Thoracic aorta (tissue), 2 donors: ENCODE data around the gene MYRF. TPM values are rescaled to one million over a fixed set of nuclear protein-coding genes. Genes with fewer than 3 reads are reported as not detected.

ENCODE experiments used
- ATAC-seq: fragments of 150-250 bp; one replicate; pipeline ENCODE4 v1.8.0; 2017; ENCODE audit warnings: low read depth; ENCODE audit not compliant: insufficient number of reproducible peaks, low FRiP score
- DNase-seq: peaks from one replicate; pipeline ENCODE4 v3.0.0-alpha.2; 2020; ENCODE audit warnings: low spot score
- H3K27ac ChIP-seq, 2 donors: fragments of 200-600 bp; sonication (generic); 1 replicate in 1 of 2; 2 replicates in 1 of 2; pipeline ENCODE4 v1.5.1; 2016; ENCODE audit warnings: mild to moderate bottlenecking in 2 of 2, moderate library complexity in 2 of 2
- H3K27me3 ChIP-seq: fragments of 200-600 bp; sonication (generic); replicated peaks from 2 replicates; pipeline ENCODE4 v1.6.0; 2016; ENCODE audit warnings: mild to moderate bottlenecking; ENCODE audit not compliant: insufficient read depth
- H3K36me3 ChIP-seq: fragments of 200-600 bp; sonication (generic); one replicate; pipeline ENCODE4 v1.5.1; 2016
- H3K4me1 ChIP-seq, 2 donors: fragments of 200-600 bp; sonication (generic); 1 replicate in 1 of 2; 2 replicates in 1 of 2; pipeline versions ENCODE4 v1.5.1 to v1.6.0; 2016; ENCODE audit warnings: low read depth in 2 of 2, mild to moderate bottlenecking in 1 of 2; ENCODE audit not compliant: control insufficient read depth in 1 of 2
- H3K4me3 ChIP-seq: fragments of 200-600 bp; sonication (generic); 2 replicates; pipeline ENCODE4 v1.5.1; 2016; ENCODE audit warnings: mild to moderate bottlenecking
- H3K9me3 ChIP-seq: fragments of 200-600 bp; sonication (generic); 2 replicates; pipeline ENCODE4 v1.5.1; 2016
- total RNA-seq, 2 donors: library from RNA; depleted of rRNA; stranded (reverse); fragments of >200 nt; gene quantifications; one replicate each; pipeline versions ENCODE4 v1.1.0 to v1.2.3, GENCODE V29; 2016
- TF ChIP-seq, protein P1 (sequence below): fragments of 200-600 bp; sonication (generic); IDR thresholded peaks from one replicate; pipeline ENCODE4 v1.5.1; 2019; ENCODE audit warnings: antibody characterized with exemption

MYRF gene
- total RNA-seq, 2 donors from 2014 or later, result 5.1 TPM; not detected in 1

DNA sequence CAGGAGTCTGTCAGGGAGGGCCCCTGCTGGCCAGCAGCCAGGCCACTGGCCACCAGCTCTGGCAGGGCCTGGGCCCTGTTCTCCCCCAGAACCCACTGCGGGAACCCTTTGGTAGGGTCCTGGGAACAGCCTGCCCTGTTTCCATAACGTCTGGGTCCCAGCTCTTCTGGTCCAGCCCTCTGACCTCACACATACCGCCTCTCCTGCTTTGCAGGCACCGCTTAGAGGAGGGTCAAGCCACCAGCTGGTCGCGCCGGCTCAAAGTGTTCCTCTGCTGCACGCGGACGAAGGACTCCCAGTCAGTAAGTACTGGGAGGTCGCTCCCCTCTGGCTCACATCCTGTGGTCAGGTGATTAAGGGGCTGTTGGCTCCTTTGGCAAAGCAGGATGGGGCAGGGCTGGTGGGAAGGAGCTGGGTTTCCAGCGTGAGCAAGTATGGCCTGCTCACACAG, 26.6 kb upstream of the MYRF start:
- no peaks in the 10 kb centered on the region for H3K4me1 ChIP-seq
- TF ChIP-seq, protein P1, sequence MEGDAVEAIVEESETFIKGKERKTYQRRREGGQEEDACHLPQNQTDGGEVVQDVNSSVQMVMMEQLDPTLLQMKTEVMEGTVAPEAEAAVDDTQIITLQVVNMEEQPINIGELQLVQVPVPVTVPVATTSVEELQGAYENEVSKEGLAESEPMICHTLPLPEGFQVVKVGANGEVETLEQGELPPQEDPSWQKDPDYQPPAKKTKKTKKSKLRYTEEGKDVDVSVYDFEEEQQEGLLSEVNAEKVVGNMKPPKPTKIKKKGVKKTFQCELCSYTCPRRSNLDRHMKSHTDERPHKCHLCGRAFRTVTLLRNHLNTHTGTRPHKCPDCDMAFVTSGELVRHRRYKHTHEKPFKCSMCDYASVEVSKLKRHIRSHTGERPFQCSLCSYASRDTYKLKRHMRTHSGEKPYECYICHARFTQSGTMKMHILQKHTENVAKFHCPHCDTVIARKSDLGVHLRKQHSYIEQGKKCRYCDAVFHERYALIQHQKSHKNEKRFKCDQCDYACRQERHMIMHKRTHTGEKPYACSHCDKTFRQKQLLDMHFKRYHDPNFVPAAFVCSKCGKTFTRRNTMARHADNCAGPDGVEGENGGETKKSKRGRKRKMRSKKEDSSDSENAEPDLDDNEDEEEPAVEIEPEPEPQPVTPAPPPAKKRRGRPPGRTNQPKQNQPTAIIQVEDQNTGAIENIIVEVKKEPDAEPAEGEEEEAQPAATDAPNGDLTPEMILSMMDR, result no peak
- no peaks in the 10 kb centered on the region for H3K27me3 ChIP-seq
- no peaks in the 10 kb centered on the region for H3K36me3 ChIP-seq
- H3K4me3 ChIP-seq, result no peak overlapping the region
- no peak for ATAC-seq
- H3K9me3 ChIP-seq, result no peaks in the 10 kb centered on the region
- H3K27ac ChIP-seq, result no peak overlapping the region
- DNase-seq, result no peak

DNA sequence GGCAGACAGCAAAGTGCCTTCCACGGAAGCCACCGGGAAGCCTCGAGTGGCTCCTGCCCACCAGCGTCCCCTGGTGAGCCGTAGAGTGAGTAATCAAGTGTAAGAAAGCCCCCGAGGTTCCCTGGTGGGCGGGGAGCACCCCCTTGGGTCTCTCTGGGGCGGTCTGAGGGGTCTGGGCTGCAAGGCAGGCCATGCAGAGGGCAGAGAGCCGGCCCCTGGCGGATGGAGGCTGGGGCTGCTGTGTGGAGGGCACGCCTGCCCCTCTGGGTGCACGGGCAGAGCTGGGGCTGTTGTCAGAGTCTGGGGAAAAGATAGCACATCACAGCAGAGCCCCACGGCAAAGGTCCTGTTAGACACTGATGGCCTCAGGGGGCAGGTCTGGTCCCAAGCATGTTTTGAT, 25.7 kb upstream of the MYRF start:
- H3K4me1 ChIP-seq, result no peaks in the 10 kb centered on the region
- DNase-seq, result no peak
- H3K36me3 ChIP-seq, result no peaks in the 10 kb centered on the region
- ATAC-seq, result no peak
- H3K9me3 ChIP-seq, result no peaks in the 10 kb centered on the region
- H3K27me3 ChIP-seq, result no peaks in the 10 kb centered on the region
- H3K27ac ChIP-seq, result no peak overlapping the region
- no peak overlapping the region for H3K4me3 ChIP-seq
- TF ChIP-seq, protein P1, result no peak

GRCh38 chr11:61727401-61727811, 25.0 kb upstream of the MYRF start:
- Histone ChIP-seq H3K27ac (no peak overlapping the region), H3K36me3 (no peaks in the 10 kb centered on the region), H3K27me3 (no peaks in the 10 kb centered on the region), H3K9me3 (no peaks in the 10 kb centered on the region), H3K4me1 (peaks cover 0 to under 1% of the 10 kb centered on the region in 2 donors), H3K4me3 (no peak overlapping the region)
- DNase-seq, result no peak
- no peak for ATAC-seq
- TF ChIP-seq, protein P1, result no peak

GRCh38 chr11:61728066-61728939, 24.1 kb upstream of the MYRF start:
- Histone ChIP-seq H3K36me3 (no peaks in the 10 kb centered on the region), H3K9me3 (no peaks in the 10 kb centered on the region), H3K4me1 (peaks cover 0 to 10% of the 10 kb centered on the region in 2 donors), H3K27me3 (no peaks in the 10 kb centered on the region), H3K4me3 (no peak overlapping the region), H3K27ac (no peak overlapping the region)
- DNase-seq (no peak), ATAC-seq (no peak)
- TF ChIP-seq, protein P1, result no peak

DNA sequence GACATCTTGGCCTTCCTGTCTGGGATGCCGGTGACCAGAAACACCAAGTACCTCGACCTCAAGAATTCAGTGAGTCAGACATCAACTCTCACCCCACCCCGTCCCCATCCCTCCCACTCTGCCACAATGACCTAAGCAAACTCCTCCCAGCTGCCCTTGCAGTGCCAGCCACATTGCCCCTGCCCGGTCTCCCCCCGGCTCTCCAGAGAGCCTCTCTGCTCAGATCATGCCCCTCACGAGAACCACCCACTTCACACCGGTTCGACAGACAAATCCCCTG, 23.6 kb upstream of the MYRF start:
- Histone ChIP-seq H3K4me1 (peaks cover 0 to 10% of the 10 kb centered on the region in 2 donors), H3K4me3 (no peak overlapping the region), H3K27ac (no peak overlapping the region), H3K9me3 (no peaks in the 10 kb centered on the region), H3K27me3 (no peaks in the 10 kb centered on the region), H3K36me3 (no peaks in the 10 kb centered on the region)
- no peak for ATAC-seq
- TF ChIP-seq, protein P1, result no peak
- DNase-seq, result no peak
